PFSK-1 (cell line): ENCODE results near the gene TAGAP.

Experiments
- FOXP2 ChIP-seq: optimal IDR thresholded peaks from 2 replicates; pipeline ENCODE3; 2011; ENCODE audit warnings: borderline replicate concordance, control low read depth, inconsistent platforms; ENCODE audit not compliant: insufficient read depth; ENCODE audit errors: extremely low read length, extremely low read depth
- POLR2AphosphoS5 ChIP-seq: IDR thresholded peaks from 2 replicates; pipeline ENCODE4 v1.6.1; 2012; ENCODE audit warnings: low read depth, mild to moderate bottlenecking, control low read depth, low read length, moderate library complexity
- REST ChIP-seq, 2 experiments: IDR thresholded peaks; 2 replicates each; pipeline versions ENCODE4 v1.6.1 to v1.8.0; 2011 to 2012; ENCODE audit warnings: low read depth in 2 of 2, low read length in 2 of 2, control low read depth in 1 of 2, inconsistent platforms in 1 of 2, mild to moderate bottlenecking in 1 of 2, moderate library complexity in 1 of 2; ENCODE audit not compliant: insufficient read depth in 1 of 2
- SIN3A ChIP-seq: IDR thresholded peaks from 2 replicates; pipeline ENCODE4 v1.6.1; 2012; ENCODE audit warnings: mild to moderate bottlenecking, low read length, moderate library complexity, borderline replicate concordance; ENCODE audit not compliant: insufficient read depth
- TAF1 ChIP-seq: IDR thresholded peaks from 2 replicates; pipeline ENCODE4 v1.6.1; 2012; ENCODE audit warnings: low read length, control low read depth, borderline replicate concordance; ENCODE audit not compliant: insufficient read depth

The TAGAP gene

GRCh38 chr6:159075506-159076228 is 30.9 kb upstream of the TAGAP start:
- TF ChIP-seq TAF1 (no peak), SIN3A (no peak), POLR2AphosphoS5 (no peak), REST (IDR thresholded peaks at IDR 0.05; ENCODE audit: insufficient read depth in 1 of 2, low read depth in 2 of 2, low read length in 2 of 2) (no peak), FOXP2 (no peak)

GRCh38 chr6:159074876-159075275 is 30.1 kb upstream of the TAGAP start:
- TF ChIP-seq REST (IDR thresholded peaks at IDR 0.05; ENCODE audit: insufficient read depth in 1 of 2, low read depth in 2 of 2, low read length in 2 of 2) (no peak), FOXP2 (no peak), POLR2AphosphoS5 (no peak), SIN3A (no peak), TAF1 (no peak)

GRCh38 chr6:159074120-159074684 is 29.4 kb upstream of the TAGAP start:
- TF ChIP-seq SIN3A (no peak), POLR2AphosphoS5 (no peak), REST (IDR thresholded peaks at IDR 0.05; ENCODE audit: insufficient read depth in 1 of 2, low read depth in 2 of 2, low read length in 2 of 2) (no peak), FOXP2 (no peak), TAF1 (no peak)

GRCh38 chr6:159071843-159072769 is 27.3 kb upstream of the TAGAP start:
- TF ChIP-seq REST (IDR thresholded peaks at IDR 0.05; ENCODE audit: insufficient read depth in 1 of 2, low read depth in 2 of 2, low read length in 2 of 2) (no peak), SIN3A (no peak), FOXP2 (no peak), TAF1 (no peak), POLR2AphosphoS5 (no peak)
